OCI-LY3 (cell line): ENCODE measurements around the gene TMEM37.
"Not testable (repeated sequence)": the region's sequence is repeated elsewhere in the genome, so short reads cannot be mapped to it uniquely, and the experiment has no call there.

Experiments
- H2AFZ ChIP-seq: fragments of 200-600, 300-600 bp; shearing (Covaris generic); 2 replicates; pipeline ENCODE4 v1.6.0; 2014; ENCODE audit warnings: antibody characterized with exemption, low read depth, low read length
- H3K27ac ChIP-seq: fragments of 200-600, 300-600 bp; sonication (generic); 2 replicates; pipeline ENCODE4 v1.5.1; 2014; ENCODE audit warnings: mild to moderate bottlenecking, low read length, moderate library complexity, mixed read lengths
- H3K27me3 ChIP-seq: fragments of 200-600, 300-600 bp; sonication (generic); 2 replicates; pipeline ENCODE4 v1.6.1; 2014; ENCODE audit warnings: low read depth, low read length, mixed read lengths
- H3K36me3 ChIP-seq: fragments of 200-600, 300-600 bp; sonication (generic); replicated peaks from 2 replicates; pipeline ENCODE3; 2014; ENCODE audit warnings: low read depth, low read length, mixed read lengths
- H3K4me1 ChIP-seq: fragments of 300-600, 200-600 bp; sonication (generic); 2 replicates; pipeline ENCODE4 v1.6.1; 2014; ENCODE audit warnings: low read length, mixed read lengths
- H3K4me2 ChIP-seq: fragments of 200-600, 300-600 bp; sonication (generic); 2 replicates; pipeline ENCODE4 v1.6.1; 2014; ENCODE audit warnings: low read length, mixed read lengths
- H3K4me3 ChIP-seq: fragments of 300-600, 200-600 bp; sonication (generic); 2 replicates; pipeline ENCODE4 v1.5.1; 2014; ENCODE audit warnings: antibody characterized with exemption, mild to moderate bottlenecking, low read length, moderate library complexity
- H3K79me2 ChIP-seq: fragments of 300-600, 200-600 bp; shearing (Covaris generic); 2 replicates; pipeline ENCODE4 v1.6.1; 2014; ENCODE audit warnings: mild to moderate bottlenecking, low read length, mixed read lengths
- H3K9ac ChIP-seq: fragments of 300-600, 200-600 bp; shearing (Covaris generic); 2 replicates; pipeline ENCODE4 v1.6.0; 2014; ENCODE audit warnings: mild to moderate bottlenecking, low read length, moderate library complexity
- H3K9me3 ChIP-seq: fragments of 200-600, 300-600 bp; shearing (Covaris generic); 2 replicates; pipeline ENCODE4 v1.6.1; 2014; ENCODE audit warnings: low read length, mixed read lengths; ENCODE audit not compliant: insufficient read depth
- H4K20me1 ChIP-seq: fragments of 200-600, 300-600 bp; sonication (generic); 2 replicates; pipeline ENCODE4 v1.6.1; 2016; ENCODE audit warnings: low read length, mixed read lengths; ENCODE audit not compliant: insufficient read depth
- CTCF ChIP-seq: fragments of 200-600, 300-600 bp; sonication (generic); IDR thresholded peaks from 2 replicates; pipeline ENCODE4 v1.5.1; 2014; ENCODE audit warnings: antibody characterized with exemption, low read length, low read depth
- EZH2phosphoT487 ChIP-seq: fragments of 200-600 bp; shearing (Covaris generic); IDR thresholded peaks from 2 replicates; pipeline ENCODE4 v1.6.1; 2018; ENCODE audit warnings: antibody characterized with exemption, mixed run types, low read depth

The TMEM37 gene

DNA sequence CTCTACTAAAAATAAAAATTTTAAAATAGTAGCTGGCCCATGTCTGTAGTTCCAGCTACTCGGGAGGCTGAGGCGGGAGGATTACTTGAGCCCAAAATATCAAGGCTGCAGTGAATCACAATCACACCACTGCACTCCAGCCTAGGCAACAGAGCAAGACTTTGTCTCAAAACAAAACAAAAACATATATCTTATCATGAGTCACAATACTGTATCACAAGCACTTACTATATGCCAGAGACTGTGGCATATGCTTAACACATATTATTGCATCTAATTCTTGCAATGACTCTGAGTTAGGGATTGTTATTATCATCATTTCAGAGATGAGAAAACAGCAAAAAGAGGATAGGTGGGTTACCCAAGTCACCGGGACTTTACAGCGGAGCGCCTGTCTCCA is 29.5 kb upstream of the TMEM37 start:
- Histone ChIP-seq H3K4me1 (0 out of 2 replicates have a peak, but pooled peaks cover 4% of the 10 kb centered on the region), H2AFZ (no peak overlapping the region), H3K36me3 (no peaks in the 10 kb centered on the region), H3K79me2 (no peaks in the 10 kb centered on the region), H3K27ac (no peak overlapping the region), H3K27me3 (0 out of 2 replicates have a peak, but pooled peaks cover 3% of the 10 kb centered on the region), H4K20me1 (no peaks in the 10 kb centered on the region), H3K4me2 (no peak overlapping the region), H3K4me3 (no peak overlapping the region), H3K9me3 (no peaks in the 10 kb centered on the region), H3K9ac (no peak overlapping the region)
- TF ChIP-seq EZH2phosphoT487 = no peak
- no peak for TF ChIP-seq CTCF

GRCh38 chr2:119402645-119403560 is 28.8 kb upstream of the TMEM37 start:
- Histone ChIP-seq H2AFZ (peak overlapping the region; percentile 60; the same call in 1 of the 2 replicates), H3K4me2 (no peak overlapping the region), H3K27ac (no peak overlapping the region), H3K9ac (no peak overlapping the region), H3K9me3 (no peaks in the 10 kb centered on the region), H3K79me2 (no peaks in the 10 kb centered on the region), H3K27me3 (0 out of 2 replicates have a peak, but pooled peaks cover 3% of the 10 kb centered on the region), H3K36me3 (no peaks in the 10 kb centered on the region), H3K4me1 (peaks cover 5% of the 10 kb centered on the region; the same call in 1 of the 2 replicates), H3K4me3 (no peak overlapping the region), H4K20me1 (no peaks in the 10 kb centered on the region)
- no peak for TF ChIP-seq EZH2phosphoT487

- not testable (repeated sequence) for H3K4me2 ChIP-seq, H2AFZ ChIP-seq, H3K27ac ChIP-seq, H3K79me2 ChIP-seq, H3K9me3 ChIP-seq, H3K4me1 ChIP-seq, H3K9ac ChIP-seq, H3K27me3 ChIP-seq, H3K36me3 ChIP-seq, H3K4me3 ChIP-seq, H4K20me1 ChIP-seq
These were observed 28.0 kb upstream of the TMEM37 start for GRCh38 chr2:119403618-119404017.

GRCh38 chr2:119405151-119405550 is 26.5 kb upstream of the TMEM37 start:
- no peaks in the 10 kb centered on the region for H3K36me3 ChIP-seq
- no peak overlapping the region for H3K9ac ChIP-seq
- H4K20me1 ChIP-seq = no peaks in the 10 kb centered on the region
- no peaks in the 10 kb centered on the region for H3K79me2 ChIP-seq
- H3K4me2 ChIP-seq = no peak overlapping the region
- H2AFZ ChIP-seq = no peak overlapping the region
- H3K4me3 ChIP-seq = no peak overlapping the region
- H3K27me3 ChIP-seq = 0 out of 2 replicates have a peak, but pooled peaks cover 7% of the 10 kb centered on the region
- no peak overlapping the region for H3K27ac ChIP-seq
- TF ChIP-seq EZH2phosphoT487 (no peak), CTCF (no peak)
- peaks cover 11% of the 10 kb centered on the region for H3K4me1 ChIP-seq
- no peaks in the 10 kb centered on the region for H3K9me3 ChIP-seq
